Spleen (tissue), 7 donors: ENCODE measurements around the gene RAD51D.

Experiments
- POLR2AphosphoS5 ChIP-seq, 3 donors: sonication (generic); formaldehyde crosslinking; IDR thresholded peaks; one replicate each; pipeline ENCODE4 v1.5.1; 2017; ENCODE audit warnings: antibody characterized with exemption in 3 of 3
- TF ChIP-seq, protein P1 (sequence below), 11 experiments: fragments of 200-600 bp in 7 of 11; fragments of 450-650 bp in 4 of 11; sonication (generic) in 4 of 11; IDR thresholded peaks in 8 of 11; conservative IDR thresholded peaks in 3 of 11; 1 replicate in 7 of 11; 2 replicates in 4 of 11; pipeline versions ENCODE4 v1.4.0 to v1.8.0; 2016 to 2021; ENCODE audit warnings: antibody characterized with exemption in 11 of 11, inconsistent platforms in 4 of 11, mild to moderate bottlenecking in 1 of 11
- donor health status: DM: no; HTN: no; CAD: no; lungs with moderate emphysema.
- donor health status: DM: no; HTN: no; CAD: no.
- donor health status: DM: no; HTN: no; CAD: no.

DNA sequence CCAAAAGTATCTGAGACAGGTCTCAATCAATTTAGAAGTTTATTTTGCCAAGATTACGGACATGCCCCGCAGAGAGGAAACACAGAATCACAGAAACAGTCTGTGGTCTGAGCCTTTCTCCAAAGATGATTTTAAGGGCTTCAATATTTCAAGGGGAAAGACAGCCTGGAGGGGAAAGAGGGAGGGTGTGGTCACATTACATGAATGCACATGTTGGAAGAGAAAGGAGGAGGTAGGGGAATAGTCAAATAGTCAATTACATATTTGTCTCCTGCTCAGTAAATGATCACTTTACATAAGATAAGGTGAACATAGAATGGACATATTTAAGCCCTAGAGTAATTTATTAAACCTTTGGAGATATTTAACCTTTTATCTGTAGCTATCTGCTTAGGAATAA is 40.3 kb upstream of the RAD51D start:
- TF ChIP-seq, protein P1, sequence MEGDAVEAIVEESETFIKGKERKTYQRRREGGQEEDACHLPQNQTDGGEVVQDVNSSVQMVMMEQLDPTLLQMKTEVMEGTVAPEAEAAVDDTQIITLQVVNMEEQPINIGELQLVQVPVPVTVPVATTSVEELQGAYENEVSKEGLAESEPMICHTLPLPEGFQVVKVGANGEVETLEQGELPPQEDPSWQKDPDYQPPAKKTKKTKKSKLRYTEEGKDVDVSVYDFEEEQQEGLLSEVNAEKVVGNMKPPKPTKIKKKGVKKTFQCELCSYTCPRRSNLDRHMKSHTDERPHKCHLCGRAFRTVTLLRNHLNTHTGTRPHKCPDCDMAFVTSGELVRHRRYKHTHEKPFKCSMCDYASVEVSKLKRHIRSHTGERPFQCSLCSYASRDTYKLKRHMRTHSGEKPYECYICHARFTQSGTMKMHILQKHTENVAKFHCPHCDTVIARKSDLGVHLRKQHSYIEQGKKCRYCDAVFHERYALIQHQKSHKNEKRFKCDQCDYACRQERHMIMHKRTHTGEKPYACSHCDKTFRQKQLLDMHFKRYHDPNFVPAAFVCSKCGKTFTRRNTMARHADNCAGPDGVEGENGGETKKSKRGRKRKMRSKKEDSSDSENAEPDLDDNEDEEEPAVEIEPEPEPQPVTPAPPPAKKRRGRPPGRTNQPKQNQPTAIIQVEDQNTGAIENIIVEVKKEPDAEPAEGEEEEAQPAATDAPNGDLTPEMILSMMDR (IDR thresholded peaks at IDR 0.05 in 8 of 11, conservative IDR thresholded peaks at IDR 0.05 in 3 of 11), result no peak
- no peak for TF ChIP-seq POLR2AphosphoS5 (IDR thresholded peaks at IDR 0.05)
